ENCODE data around the gene CDC42BPA.

- TF ChIP-seq POLR2A (IDR thresholded peaks at IDR 0.05; ENCODE audit: control extremely low read depth in 1 of 2, low read depth in 2 of 2, low read length in 2 of 2) (no peak), EP300 (IDR thresholded peaks at IDR 0.05; ENCODE audit: borderline replicate concordance in 1 of 2, low read depth in 2 of 2, low read length in 2 of 2) (no peak), CBX5 (IDR thresholded peaks at IDR 0.05; ENCODE audit: low read depth, low read length) (no peak), MAFK (IDR thresholded peaks at IDR 0.05; ENCODE audit: low read depth, low read length) (no peak), GABPA (IDR thresholded peaks at IDR 0.05; ENCODE audit: borderline replicate concordance, insufficient read depth, low read length) (no peak), EZH2 (IDR thresholded peaks at IDR 0.05; ENCODE audit: low read depth, low read length, severe bottlenecking) (no peak), BCL11A (IDR thresholded peaks at IDR 0.05; ENCODE audit: low read depth in 2 of 2, low read length in 2 of 2) (no peak), SP1 (IDR thresholded peaks at IDR 0.05; ENCODE audit: low read depth, low read length) (no peak), CHD1 (IDR thresholded peaks at IDR 0.05; ENCODE audit: low read depth, low read length) (no peak), NRF1 (IDR thresholded peaks at IDR 0.05; ENCODE audit: low read depth, low read length) (no peak), ASH2L (IDR thresholded peaks at IDR 0.05; ENCODE audit: low read length) (no peak)
- TF ChIP-seq, protein P1, sequence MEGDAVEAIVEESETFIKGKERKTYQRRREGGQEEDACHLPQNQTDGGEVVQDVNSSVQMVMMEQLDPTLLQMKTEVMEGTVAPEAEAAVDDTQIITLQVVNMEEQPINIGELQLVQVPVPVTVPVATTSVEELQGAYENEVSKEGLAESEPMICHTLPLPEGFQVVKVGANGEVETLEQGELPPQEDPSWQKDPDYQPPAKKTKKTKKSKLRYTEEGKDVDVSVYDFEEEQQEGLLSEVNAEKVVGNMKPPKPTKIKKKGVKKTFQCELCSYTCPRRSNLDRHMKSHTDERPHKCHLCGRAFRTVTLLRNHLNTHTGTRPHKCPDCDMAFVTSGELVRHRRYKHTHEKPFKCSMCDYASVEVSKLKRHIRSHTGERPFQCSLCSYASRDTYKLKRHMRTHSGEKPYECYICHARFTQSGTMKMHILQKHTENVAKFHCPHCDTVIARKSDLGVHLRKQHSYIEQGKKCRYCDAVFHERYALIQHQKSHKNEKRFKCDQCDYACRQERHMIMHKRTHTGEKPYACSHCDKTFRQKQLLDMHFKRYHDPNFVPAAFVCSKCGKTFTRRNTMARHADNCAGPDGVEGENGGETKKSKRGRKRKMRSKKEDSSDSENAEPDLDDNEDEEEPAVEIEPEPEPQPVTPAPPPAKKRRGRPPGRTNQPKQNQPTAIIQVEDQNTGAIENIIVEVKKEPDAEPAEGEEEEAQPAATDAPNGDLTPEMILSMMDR (IDR thresholded peaks at IDR 0.05; ENCODE audit: control extremely low read depth in 1 of 3, insufficient read depth in 1 of 3, low read depth in 1 of 3, low read length in 3 of 3): no peak
- TF ChIP-seq, protein P2, sequence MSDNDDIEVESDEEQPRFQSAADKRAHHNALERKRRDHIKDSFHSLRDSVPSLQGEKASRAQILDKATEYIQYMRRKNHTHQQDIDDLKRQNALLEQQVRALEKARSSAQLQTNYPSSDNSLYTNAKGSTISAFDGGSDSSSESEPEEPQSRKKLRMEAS (IDR thresholded peaks at IDR 0.05): no peak
Measured at GRCh38 chr1:226953175-226953800, 365.0 kb downstream of the CDC42BPA start.

Data from H1 (cell line).